ENCODE data around the gene DAB1.

Gene DAB1

GRCh38 chr1:57423656-57424211 lies at the start of gene DAB1:
Gene DAB1, minus strand, starts transcription at chr1:57424060. Its CDS starts 133,030 bp downstream, at chr1:57291030.
- DNase-seq, result no peak

GRCh38 chr1:57473448-57473847 lies 49.6 kb upstream of the DAB1 start:
- no peak for DNase-seq

GRCh38 chr1:57471995-57472394 lies 48.1 kb upstream of the DAB1 start:
- no peak for DNase-seq

- DNase-seq, result no peak
These were observed 46.2 kb upstream of the DAB1 start for GRCh38 chr1:57470036-57470435.

GRCh38 chr1:57468641-57469523 lies 45.0 kb upstream of the DAB1 start:
- no peak for DNase-seq

- DNase-seq, result no peak
These were observed 44.0 kb upstream of the DAB1 start for GRCh38 chr1:57467830-57468229.

GRCh38 chr1:57464756-57465155 lies 40.9 kb upstream of the DAB1 start:
- no peak for DNase-seq

GRCh38 chr1:57463343-57463742 lies 39.5 kb upstream of the DAB1 start:
- DNase-seq, result no peak

GRCh38 chr1:57461405-57461804 lies 37.5 kb upstream of the DAB1 start:
- DNase-seq, result no peak

GRCh38 chr1:57451516-57451915 lies 27.7 kb upstream of the DAB1 start:
- no peak for DNase-seq

- DNase-seq, result no peak
These were observed 27.1 kb upstream of the DAB1 start for GRCh38 chr1:57450981-57451380.

GRCh38 chr1:57447551-57447950 lies 23.7 kb upstream of the DAB1 start:
- DNase-seq, result no peak

GRCh38 chr1:57443004-57443403 lies 19.1 kb upstream of the DAB1 start:
- DNase-seq, result no peak

- no peak for DNase-seq
These were observed 16.2 kb upstream of the DAB1 start for GRCh38 chr1:57440096-57440495.

GRCh38 chr1:57431400-57431799 lies 7.5 kb upstream of the DAB1 start:
- no peak for DNase-seq

- DNase-seq, result no peak
These were observed 569 bp upstream of the DAB1 start for GRCh38 chr1:57424231-57425027.

GRCh38 chr1:57423135-57423655 lies 665 bp downstream of the DAB1 start:
- no peak for DNase-seq

GRCh38 chr1:57422271-57423134 lies 1.4 kb downstream of the DAB1 start:
- no peak for DNase-seq

- DNase-seq, result no peak
These were observed 2.1 kb downstream of the DAB1 start for GRCh38 chr1:57421806-57422205.

GRCh38 chr1:57420981-57421785 lies 2.7 kb downstream of the DAB1 start:
- no peak for DNase-seq

- DNase-seq, result no peak
These were observed 4.9 kb downstream of the DAB1 start for GRCh38 chr1:57418971-57419370.

GRCh38 chr1:57411262-57411661 lies 12.6 kb downstream of the DAB1 start:
- DNase-seq, result no peak
